ENCODE measurements around the gene TP53BP2.
"Not testable (repeated sequence)": the region's sequence is repeated elsewhere in the genome, so short reads cannot be mapped to it uniquely, and the experiment has no call there.

GRCh38 chr1:223817265-223817664 is 28.5 kb downstream of the TP53BP2 start:
- TF ChIP-seq POLR2AphosphoS5 (IDR thresholded peaks at IDR 0.05); CTCF (IDR thresholded peaks at IDR 0.05; ENCODE audit: poor library complexity, severe bottlenecking); EZH2 (IDR thresholded peaks at IDR 0.05; ENCODE audit: borderline replicate concordance, insufficient read depth, low read length, poor library complexity, severe bottlenecking); EP300 (conservative IDR thresholded peaks at IDR 0.05; ENCODE audit: poor library complexity, severe bottlenecking); SMC3 (conservative IDR thresholded peaks at IDR 0.05; ENCODE audit: poor library complexity): not testable (repeated sequence)

Data from neural cell (in vitro differentiated cells).